ENCODE measurements around the gene NRG2. TPM values are rescaled to one million over a fixed set of nuclear protein-coding genes. Genes with fewer than 3 reads are reported as not detected.

NRG2 gene
- total and polyA plus RNA-seq, 12 donors = 0.64 to 6.6 (median 2.9) TPM

DNA sequence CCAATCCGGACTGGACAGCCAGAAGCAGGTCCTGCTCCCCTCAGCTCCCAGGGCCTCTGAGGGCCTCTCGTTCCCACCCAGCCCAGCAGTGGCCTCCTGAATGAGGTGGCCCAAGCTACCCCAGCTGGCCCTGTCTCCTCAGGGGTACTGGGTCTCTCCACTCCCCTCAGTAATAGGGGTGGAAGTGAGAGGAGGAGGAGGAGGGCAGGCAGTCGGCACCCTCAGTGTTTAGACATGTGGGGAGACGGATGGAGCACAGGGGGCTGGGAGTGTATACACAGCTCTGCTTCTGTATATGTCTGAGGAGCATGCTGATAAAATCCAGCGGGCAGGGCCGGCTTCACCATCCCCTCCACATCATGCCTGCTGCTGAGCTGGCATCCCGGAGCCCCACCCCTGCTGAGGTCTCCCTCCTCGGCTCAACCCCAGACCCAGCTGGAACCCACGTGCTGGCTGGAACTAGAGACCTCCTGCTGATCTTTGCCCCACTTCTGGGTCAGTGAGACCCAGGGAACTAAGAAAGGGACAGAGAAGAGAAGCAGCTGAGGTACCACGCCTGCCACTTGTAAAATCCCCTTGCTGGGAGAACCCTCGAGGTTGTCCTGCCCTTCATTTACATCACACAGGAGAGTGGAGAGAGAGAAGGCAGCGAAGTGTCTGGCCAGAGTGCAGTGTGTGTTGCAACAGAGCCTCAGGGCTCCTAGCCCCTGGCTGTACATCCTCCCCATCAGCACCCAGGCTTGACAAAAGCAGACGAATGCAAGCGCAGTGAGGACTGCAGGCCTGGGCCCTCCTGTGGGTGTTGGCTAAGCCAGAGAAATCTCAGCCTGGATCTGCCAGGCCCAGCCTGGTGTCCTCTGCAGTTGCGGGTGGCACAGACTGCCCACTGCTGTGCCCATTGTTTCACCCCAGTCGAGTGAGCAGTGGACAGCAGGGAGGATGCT, 170.0 kb downstream of the NRG2 start:
- Histone ChIP-seq H3K4me3 (no peak overlapping the region), H3K4me1 (peaks cover 0 to 20% (median 0%) of the 10 kb centered on the region in 9 donors), H3K9me3 (peaks cover 0 to 5% (median 0%) of the 10 kb centered on the region in 11 donors), H3K27ac (no peak overlapping the region), H3K27me3 (no peaks in the 10 kb centered on the region), H3K36me3 (peaks cover 0 to 2% (median 0%) of the 10 kb centered on the region in 9 donors)
- intact Hi-C loops (cut with DNase I) = loop anchor here in 1 of 10 donors (10.0 kb wide), 1 partner anchor 282 kb away; no protein-coding TSS in a partner anchor
- ATAC-seq (no peak), DNase-seq (no peak)
- WGBS, 2 donors = 79 to 84% methylated on average over 16 of the region's 16 CpGs
- no peak for TF ChIP-seq CTCF (IDR thresholded peaks at IDR 0.05)

GRCh38 chr5:139872052-139872766, 170.9 kb downstream of the NRG2 start:
- no peak overlapping the region for H3K27ac ChIP-seq
- WGBS, 2 donors = 85% methylated on average over 9 of the region's 9 CpGs
- peaks cover 0 to 5% (median 0%) of the 10 kb centered on the region in 11 donors for H3K9me3 ChIP-seq
- no peaks in the 10 kb centered on the region for H3K27me3 ChIP-seq
- peaks cover 0 to 2% (median 0%) of the 10 kb centered on the region in 9 donors for H3K36me3 ChIP-seq
- DNase-seq (no peak), ATAC-seq (no peak)
- intact Hi-C loops (cut with DNase I) = loop anchor here in 1 of 10 donors (10.0 kb wide), 1 partner anchor 283 kb away; no protein-coding TSS in a partner anchor
- TF ChIP-seq CTCF (IDR thresholded peaks at IDR 0.05) = peak in 1 of 9 donors; percentile 10
- H3K4me3 ChIP-seq = no peak overlapping the region
- peaks cover 0 to 19% (median 0%) of the 10 kb centered on the region in 9 donors for H3K4me1 ChIP-seq

- Histone ChIP-seq H3K9me3 (peaks cover 0 to 5% (median 0%) of the 10 kb centered on the region in 11 donors), H3K27me3 (no peaks in the 10 kb centered on the region), H3K4me3 (no peak overlapping the region), H3K4me1 (peaks cover 0 to 16% (median 0%) of the 10 kb centered on the region in 9 donors), H3K27ac (no peak overlapping the region), H3K36me3 (peaks cover 0 to 2% (median 0%) of the 10 kb centered on the region in 9 donors)
- TF ChIP-seq CTCF (IDR thresholded peaks at IDR 0.05) = no peak
- DNase-seq (no peak), ATAC-seq (no peak)
- WGBS, 2 donors = 93 to 94% methylated on average over 9 of the region's 9 CpGs
- intact Hi-C loops (cut with DNase I) = loop anchor here in 1 of 10 donors (10.0 kb wide), 1 partner anchor 283 kb away; no protein-coding TSS in a partner anchor
Measured at GRCh38 chr5:139871614-139872013, 171.5 kb downstream of the NRG2 start.

DNA sequence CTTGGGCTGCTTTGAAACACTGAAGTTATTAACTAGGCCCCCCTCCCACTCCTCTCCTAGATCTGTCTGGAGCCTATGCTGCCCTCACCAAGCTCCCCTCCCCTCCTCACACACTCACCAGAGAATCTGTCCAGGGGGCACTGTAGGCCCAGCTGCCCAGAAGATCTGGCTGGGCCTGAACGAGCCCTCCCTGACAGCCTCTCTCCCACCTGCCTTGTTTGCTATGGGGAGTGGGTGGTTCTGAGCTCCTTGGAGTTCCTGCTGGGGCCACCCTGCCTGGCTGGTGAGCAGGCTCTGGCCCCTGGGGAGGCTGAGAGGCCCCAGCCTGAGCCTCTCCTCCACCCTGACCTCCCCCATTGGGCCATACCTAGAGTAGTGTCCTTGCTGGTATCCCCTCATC, 172.4 kb downstream of the NRG2 start:
- H3K27ac ChIP-seq = no peak overlapping the region
- H3K9me3 ChIP-seq = peaks cover 0 to under 1% (median 0%) of the 10 kb centered on the region in 11 donors
- peaks cover 0 to 2% (median 0%) of the 10 kb centered on the region in 9 donors for H3K36me3 ChIP-seq
- no peak for TF ChIP-seq CTCF (IDR thresholded peaks at IDR 0.05)
- ATAC-seq (no peak), DNase-seq (no peak)
- H3K4me1 ChIP-seq = peaks cover 0 to 16% (median 0%) of the 10 kb centered on the region in 9 donors
- H3K27me3 ChIP-seq = no peaks in the 10 kb centered on the region
- 88 to 100% methylated on average over 1 of the region's 1 CpG for WGBS, 2 donors
- no peak overlapping the region for H3K4me3 ChIP-seq
- intact Hi-C loops (cut with DNase I) = loop anchor here in 1 of 10 donors (10.0 kb wide), 1 partner anchor 284 kb away; no protein-coding TSS in a partner anchor

All from heart right ventricle (tissue), 16 donors.